CD4-positive, alpha-beta T cell treated with Interleukin-4 for 1 hour (primary cell): ENCODE measurements around the gene TFDP1.
"Not testable (repeated sequence)": the region's sequence is repeated elsewhere in the genome, so short reads cannot be mapped to it uniquely, and the experiment has no call there.

ENCODE experiments used
- DNase-seq, 2 donors: peaks; one replicate each; pipeline ENCODE4 v3.0.0-alpha.2; 2020 to 2022

Gene TFDP1

GRCh38 chr13:113621046-113621445 is 36.5 kb downstream of the TFDP1 start:
- no peak for DNase-seq

- not testable (repeated sequence) for DNase-seq
Observed at GRCh38 chr13:113621498-113621897, 36.9 kb downstream of the TFDP1 start.

GRCh38 chr13:113621986-113622550 is 37.5 kb downstream of the TFDP1 start:
- DNase-seq: not testable (repeated sequence)

GRCh38 chr13:113622791-113623490 is 38.4 kb downstream of the TFDP1 start:
- no peak for DNase-seq

- no peak for DNase-seq
Observed at GRCh38 chr13:113623491-113624234, 39.1 kb downstream of the TFDP1 start.

- no peak for DNase-seq
Observed at GRCh38 chr13:113624235-113624587, 39.7 kb downstream of the TFDP1 start.

- DNase-seq: peak in 1 of 2 donors; percentile 6
Observed at GRCh38 chr13:113624640-113625304, 40.2 kb downstream of the TFDP1 start.

- DNase-seq: no peak
Observed at GRCh38 chr13:113625965-113626721, 41.6 kb downstream of the TFDP1 start.

- no peak for DNase-seq
Observed at GRCh38 chr13:113627136-113627535, 42.6 kb downstream of the TFDP1 start.

GRCh38 chr13:113628291-113629270 is 44.0 kb downstream of the TFDP1 start:
- no peak for DNase-seq

GRCh38 chr13:113629866-113630265 is 45.3 kb downstream of the TFDP1 start:
- DNase-seq: no peak

GRCh38 chr13:113630296-113630695 is 45.7 kb downstream of the TFDP1 start:
- no peak for DNase-seq

- no peak for DNase-seq
Observed at GRCh38 chr13:113630804-113631203, 46.3 kb downstream of the TFDP1 start.

- no peak for DNase-seq
Observed at GRCh38 chr13:113631341-113632095, 47.0 kb downstream of the TFDP1 start.

- no peak for DNase-seq
Observed at GRCh38 chr13:113632706-113633484, 48.3 kb downstream of the TFDP1 start.

- DNase-seq: no peak
Observed at GRCh38 chr13:113633485-113633873, 48.9 kb downstream of the TFDP1 start.

- no peak for DNase-seq
Observed at GRCh38 chr13:113634279-113635047, 49.9 kb downstream of the TFDP1 start.

- DNase-seq: no peak
Observed at GRCh38 chr13:113635048-113635420, 50.5 kb downstream of the TFDP1 start.

- no peak for DNase-seq
Observed at GRCh38 chr13:113635709-113636108, 51.2 kb downstream of the TFDP1 start.
